Body of pancreas (tissue), 4 donors: ENCODE results near the gene TRIM40. TPM values are rescaled to one million over a fixed set of nuclear protein-coding genes. Genes with fewer than 3 reads are reported as not detected.

Experiments used
- ATAC-seq: fragments of 150-250 bp; one replicate; pipeline ENCODE4 v1.9.1; 2016
- DNase-seq, 4 donors: peaks; one replicate each; pipeline ENCODE4 v3.0.0-alpha.2; 2019
- H3K27ac ChIP-seq, 4 donors: fragments of 200-600 bp; sonication (generic); 1 replicate in 3 of 4; 2 replicates in 1 of 4; pipeline versions ENCODE4 v1.5.1 to v1.6.1; 2016 to 2019; ENCODE audit warnings: mild to moderate bottlenecking in 1 of 4, mixed read lengths in 1 of 4, moderate library complexity in 1 of 4
- H3K27me3 ChIP-seq, 2 donors: fragments of 200-600 bp; sonication (generic); one replicate each; pipeline ENCODE4 v1.6.0; 2016; ENCODE audit warnings: mild to moderate bottlenecking in 1 of 2
- H3K36me3 ChIP-seq, 2 donors: fragments of 200-600 bp; sonication (generic); replicated peaks in 1 of 2; 2 replicates each; pipeline ENCODE4 v1.5.1; 2016; ENCODE audit warnings: low read depth in 2 of 2; ENCODE audit not compliant: insufficient read depth in 1 of 2
- H3K4me1 ChIP-seq: fragments of 200-600 bp; sonication (generic); one replicate; pipeline ENCODE4 v1.6.0; 2016
- H3K4me3 ChIP-seq, 2 donors: fragments of 200-600 bp; sonication (generic); 1 replicate in 1 of 2; 2 replicates in 1 of 2; pipeline ENCODE4 v1.5.1; 2016 to 2019
- H3K9me3 ChIP-seq, 3 donors: fragments of 200-600 bp; sonication (generic); 1 replicate in 2 of 3; 2 replicates in 1 of 3; pipeline ENCODE4 v1.5.1; 2016
- CTCF ChIP-seq, 7 experiments: fragments of 450-650 bp in 4 of 7; fragments of 200-600 bp in 3 of 7; sonication (generic) in 3 of 7; IDR thresholded peaks; one replicate each; pipeline ENCODE4 v1.5.1; 2016 to 2019; ENCODE audit warnings: antibody characterized with exemption in 7 of 7
- POLR2A ChIP-seq, 3 donors: fragments of 450-650 bp; IDR thresholded peaks; one replicate each; pipeline ENCODE4 v1.6.1; 2016; ENCODE audit warnings: antibody characterized with exemption in 3 of 3, mild to moderate bottlenecking in 2 of 3
- WGBS, 2 donors: methylation state at CpG; one replicate each; pipeline ENCODE4 v1.1.5; 2017; 5-methylcytosine and 5-hydroxymethylcytosine counted together
- intact Hi-C: fragments of 100-400 bp; cut with DNase I; formaldehyde crosslinking; loops from one replicate; pipeline ENCODE4 v1.15.1; 2023
- total RNA-seq, 2 donors: library from RNA; depleted of rRNA; stranded (reverse); fragments of >200 nt; gene quantifications; one replicate each; pipeline ENCODE4 v1.1.0, GENCODE V29; 2016

TRIM40 gene
- total RNA-seq, 2 donors from 2014 or later = not detected

- ATAC-seq = no peak
- intact Hi-C loops = no loop called here
- H3K27ac ChIP-seq = peak overlapping the region in 2 of 4 donors; percentile 6 to 46
- 76 to 91% methylated on average over 2 of the region's 2 CpGs for WGBS, 2 donors
- no peak overlapping the region for H3K4me3 ChIP-seq
- H3K4me1 ChIP-seq = peaks cover 12% of the 10 kb centered on the region
- TF ChIP-seq POLR2A (IDR thresholded peaks at IDR 0.05) = no peak
- TF ChIP-seq CTCF (IDR thresholded peaks at IDR 0.05) = no peak
- no peaks in the 10 kb centered on the region for H3K27me3 ChIP-seq
- H3K9me3 ChIP-seq = no peaks in the 10 kb centered on the region
- no peaks in the 10 kb centered on the region for H3K36me3 ChIP-seq
- no peak for DNase-seq
Observed at GRCh38 chr6:30155520-30156261, 19.8 kb downstream of the TRIM40 start.

- no peak for TF ChIP-seq CTCF (IDR thresholded peaks at IDR 0.05)
- Histone ChIP-seq H3K27ac (peak overlapping the region in 2 of 4 donors; percentile 6 to 51), H3K4me3 (no peak overlapping the region), H3K9me3 (no peaks in the 10 kb centered on the region), H3K36me3 (no peaks in the 10 kb centered on the region), H3K4me1 (peaks cover 12% of the 10 kb centered on the region), H3K27me3 (no peaks in the 10 kb centered on the region)
- 18 to 29% methylated on average over 4 of the region's 4 CpGs for WGBS, 2 donors
- ATAC-seq = peak; percentile 85
- peak; percentile 53 to 72 (median 62) for DNase-seq
- intact Hi-C loops = no loop called here
Observed at GRCh38 chr6:30156262-30156599, 20.3 kb downstream of the TRIM40 start.

GRCh38 chr6:30156774-30157173 lies 20.8 kb downstream of the TRIM40 start:
- Histone ChIP-seq H3K4me1 (peaks cover 12% of the 10 kb centered on the region), H3K27me3 (no peaks in the 10 kb centered on the region), H3K4me3 (no peak overlapping the region), H3K27ac (peak overlapping the region in 1 of 4 donors; percentile 51), H3K9me3 (no peaks in the 10 kb centered on the region), H3K36me3 (no peaks in the 10 kb centered on the region)
- TF ChIP-seq CTCF (IDR thresholded peaks at IDR 0.05) (no peak), POLR2A (IDR thresholded peaks at IDR 0.05) (no peak)
- ATAC-seq = no peak
- intact Hi-C loops = no loop called here
- 79 to 84% methylated on average over 9 of the region's 9 CpGs for WGBS, 2 donors
- DNase-seq = no peak

- Histone ChIP-seq H3K4me1 (peaks cover 12% of the 10 kb centered on the region), H3K27ac (no peak overlapping the region), H3K36me3 (no peaks in the 10 kb centered on the region), H3K27me3 (no peaks in the 10 kb centered on the region), H3K9me3 (no peaks in the 10 kb centered on the region), H3K4me3 (no peak overlapping the region)
- intact Hi-C loops = no loop called here
- no peak for TF ChIP-seq CTCF (IDR thresholded peaks at IDR 0.05)
- no peak for ATAC-seq
- no peak for DNase-seq
Observed at GRCh38 chr6:30157581-30157980, 21.6 kb downstream of the TRIM40 start.

GRCh38 chr6:30157999-30158398 lies 22.1 kb downstream of the TRIM40 start:
- Histone ChIP-seq H3K4me3 (no peak overlapping the region), H3K4me1 (peaks cover 12% of the 10 kb centered on the region), H3K9me3 (no peaks in the 10 kb centered on the region), H3K27me3 (no peaks in the 10 kb centered on the region), H3K27ac (no peak overlapping the region), H3K36me3 (no peaks in the 10 kb centered on the region)
- TF ChIP-seq CTCF (IDR thresholded peaks at IDR 0.05) = no peak
- no peak for TF ChIP-seq POLR2A (IDR thresholded peaks at IDR 0.05)
- ATAC-seq (no peak), DNase-seq (no peak)
- intact Hi-C loops = no loop called here
- WGBS, 2 donors = 73 to 75% methylated on average over 2 of the region's 2 CpGs
